ENCODE data around the gene RUBCNL.

DNA sequence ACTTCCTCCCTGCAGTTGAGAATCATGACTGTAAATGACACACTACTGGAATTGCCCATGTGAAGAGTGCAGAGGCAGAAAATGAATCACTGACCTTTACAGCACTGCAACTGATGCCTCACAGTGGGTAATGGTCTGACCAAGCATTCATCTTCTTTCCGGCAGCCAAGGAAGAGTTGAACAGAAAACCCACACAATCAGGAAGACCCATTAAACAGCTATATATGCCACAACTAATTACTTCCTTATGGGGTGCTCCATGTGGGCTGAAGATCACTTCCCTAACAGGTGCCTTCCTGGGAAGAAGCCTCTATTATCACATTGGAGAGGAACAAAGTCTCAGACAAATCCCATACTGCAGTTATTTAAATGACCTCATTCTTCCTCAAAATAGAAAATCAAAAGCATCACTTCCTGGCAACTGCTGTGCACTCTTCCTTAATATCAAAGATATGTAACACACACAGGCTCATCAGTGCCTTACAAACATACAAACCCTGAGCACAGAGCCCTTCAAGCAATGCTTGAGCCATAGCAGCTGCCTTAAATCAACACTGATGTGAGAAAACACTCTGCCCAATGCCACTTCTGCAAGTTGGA is 45.8 kb downstream of the RUBCNL start:
- TF ChIP-seq, protein P1, sequence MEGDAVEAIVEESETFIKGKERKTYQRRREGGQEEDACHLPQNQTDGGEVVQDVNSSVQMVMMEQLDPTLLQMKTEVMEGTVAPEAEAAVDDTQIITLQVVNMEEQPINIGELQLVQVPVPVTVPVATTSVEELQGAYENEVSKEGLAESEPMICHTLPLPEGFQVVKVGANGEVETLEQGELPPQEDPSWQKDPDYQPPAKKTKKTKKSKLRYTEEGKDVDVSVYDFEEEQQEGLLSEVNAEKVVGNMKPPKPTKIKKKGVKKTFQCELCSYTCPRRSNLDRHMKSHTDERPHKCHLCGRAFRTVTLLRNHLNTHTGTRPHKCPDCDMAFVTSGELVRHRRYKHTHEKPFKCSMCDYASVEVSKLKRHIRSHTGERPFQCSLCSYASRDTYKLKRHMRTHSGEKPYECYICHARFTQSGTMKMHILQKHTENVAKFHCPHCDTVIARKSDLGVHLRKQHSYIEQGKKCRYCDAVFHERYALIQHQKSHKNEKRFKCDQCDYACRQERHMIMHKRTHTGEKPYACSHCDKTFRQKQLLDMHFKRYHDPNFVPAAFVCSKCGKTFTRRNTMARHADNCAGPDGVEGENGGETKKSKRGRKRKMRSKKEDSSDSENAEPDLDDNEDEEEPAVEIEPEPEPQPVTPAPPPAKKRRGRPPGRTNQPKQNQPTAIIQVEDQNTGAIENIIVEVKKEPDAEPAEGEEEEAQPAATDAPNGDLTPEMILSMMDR (IDR thresholded peaks at IDR 0.05 in 2 of 3, conservative IDR thresholded peaks at IDR 0.05 in 1 of 3; ENCODE audit: borderline replicate concordance in 1 of 3, insufficient read depth in 1 of 3, low read depth in 2 of 3, low read length in 2 of 3), result no peak
- no peak for TF ChIP-seq EZH2phosphoT487 (IDR thresholded peaks at IDR 0.05; ENCODE audit: borderline replicate concordance)
- TF ChIP-seq JUND (IDR thresholded peaks at IDR 0.05), result no peak
- no peak for TF ChIP-seq EZH2 (IDR thresholded peaks at IDR 0.05)
- TF ChIP-seq TCF7L2 (IDR thresholded peaks at IDR 0.05; ENCODE audit: borderline replicate concordance, extremely low read depth, insufficient read depth, insufficient read length), result no peak
- TF ChIP-seq, protein P2, sequence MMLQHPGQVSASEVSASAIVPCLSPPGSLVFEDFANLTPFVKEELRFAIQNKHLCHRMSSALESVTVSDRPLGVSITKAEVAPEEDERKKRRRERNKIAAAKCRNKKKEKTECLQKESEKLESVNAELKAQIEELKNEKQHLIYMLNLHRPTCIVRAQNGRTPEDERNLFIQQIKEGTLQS (IDR thresholded peaks at IDR 0.05), result no peak
- no peak for TF ChIP-seq RAD21 (IDR thresholded peaks at IDR 0.05; ENCODE audit: low read depth)
- no peak for TF ChIP-seq POLR2A (IDR thresholded peaks at IDR 0.05; ENCODE audit: borderline replicate concordance, extremely low read depth, insufficient read depth, insufficient read length)
- TF ChIP-seq POLR2AphosphoS5 (IDR thresholded peaks at IDR 0.05; ENCODE audit: low read depth, low read length), result no peak
- TF ChIP-seq, protein P3, sequence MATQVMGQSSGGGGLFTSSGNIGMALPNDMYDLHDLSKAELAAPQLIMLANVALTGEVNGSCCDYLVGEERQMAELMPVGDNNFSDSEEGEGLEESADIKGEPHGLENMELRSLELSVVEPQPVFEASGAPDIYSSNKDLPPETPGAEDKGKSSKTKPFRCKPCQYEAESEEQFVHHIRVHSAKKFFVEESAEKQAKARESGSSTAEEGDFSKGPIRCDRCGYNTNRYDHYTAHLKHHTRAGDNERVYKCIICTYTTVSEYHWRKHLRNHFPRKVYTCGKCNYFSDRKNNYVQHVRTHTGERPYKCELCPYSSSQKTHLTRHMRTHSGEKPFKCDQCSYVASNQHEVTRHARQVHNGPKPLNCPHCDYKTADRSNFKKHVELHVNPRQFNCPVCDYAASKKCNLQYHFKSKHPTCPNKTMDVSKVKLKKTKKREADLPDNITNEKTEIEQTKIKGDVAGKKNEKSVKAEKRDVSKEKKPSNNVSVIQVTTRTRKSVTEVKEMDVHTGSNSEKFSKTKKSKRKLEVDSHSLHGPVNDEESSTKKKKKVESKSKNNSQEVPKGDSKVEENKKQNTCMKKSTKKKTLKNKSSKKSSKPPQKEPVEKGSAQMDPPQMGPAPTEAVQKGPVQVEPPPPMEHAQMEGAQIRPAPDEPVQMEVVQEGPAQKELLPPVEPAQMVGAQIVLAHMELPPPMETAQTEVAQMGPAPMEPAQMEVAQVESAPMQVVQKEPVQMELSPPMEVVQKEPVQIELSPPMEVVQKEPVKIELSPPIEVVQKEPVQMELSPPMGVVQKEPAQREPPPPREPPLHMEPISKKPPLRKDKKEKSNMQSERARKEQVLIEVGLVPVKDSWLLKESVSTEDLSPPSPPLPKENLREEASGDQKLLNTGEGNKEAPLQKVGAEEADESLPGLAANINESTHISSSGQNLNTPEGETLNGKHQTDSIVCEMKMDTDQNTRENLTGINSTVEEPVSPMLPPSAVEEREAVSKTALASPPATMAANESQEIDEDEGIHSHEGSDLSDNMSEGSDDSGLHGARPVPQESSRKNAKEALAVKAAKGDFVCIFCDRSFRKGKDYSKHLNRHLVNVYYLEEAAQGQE (IDR thresholded peaks at IDR 0.05; ENCODE audit: low read depth), result no peak
- TF ChIP-seq SIN3A (IDR thresholded peaks at IDR 0.05; ENCODE audit: low read depth), result no peak
- no peak for TF ChIP-seq FOSL1 (IDR thresholded peaks at IDR 0.05; ENCODE audit: low read depth)
- no peak for TF ChIP-seq YY1 (IDR thresholded peaks at IDR 0.05; ENCODE audit: extremely low read depth, insufficient replicate concordance, low read depth, low read length)
